ENCODE data around the gene CDCP1.

Gene CDCP1

GRCh38 chr3:45106874-45107273 lies 39.3 kb downstream of the CDCP1 start:
- DNase-seq: no peak

- DNase-seq: peak in 1 of 2 experiments; percentile 7
These were observed 40.1 kb downstream of the CDCP1 start for GRCh38 chr3:45105855-45106671.

GRCh38 chr3:45104715-45105711 lies 41.2 kb downstream of the CDCP1 start:
- DNase-seq: no peak

GRCh38 chr3:45103753-45104714 lies 42.1 kb downstream of the CDCP1 start:
- no peak for DNase-seq

GRCh38 chr3:45103334-45103733 lies 42.8 kb downstream of the CDCP1 start:
- DNase-seq: no peak

GRCh38 chr3:45100981-45101407 lies 45.2 kb downstream of the CDCP1 start:
- no peak for DNase-seq

GRCh38 chr3:45098310-45098709 lies 47.9 kb downstream of the CDCP1 start:
- no peak for DNase-seq

- DNase-seq: no peak
These were observed 48.8 kb downstream of the CDCP1 start for GRCh38 chr3:45097296-45097883.

- DNase-seq: no peak
These were observed 50.2 kb downstream of the CDCP1 start for GRCh38 chr3:45095916-45096526.

GRCh38 chr3:45093176-45093575 lies 53.0 kb downstream of the CDCP1 start:
- no peak for DNase-seq

- DNase-seq: no peak
These were observed 53.8 kb downstream of the CDCP1 start for GRCh38 chr3:45092132-45093031.

GRCh38 chr3:45090855-45091254 lies 55.3 kb downstream of the CDCP1 start:
- no peak for DNase-seq

- no peak for DNase-seq
These were observed 57.4 kb downstream of the CDCP1 start for GRCh38 chr3:45088543-45089358.

GRCh38 chr3:45087155-45087554 lies 59.0 kb downstream of the CDCP1 start:
- no peak for DNase-seq

- no peak for DNase-seq
These were observed 61.1 kb downstream of the CDCP1 start for GRCh38 chr3:45084820-45085816.

GRCh38 chr3:45084361-45084760 lies 61.8 kb downstream of the CDCP1 start:
- DNase-seq: no peak

- no peak for DNase-seq
These were observed 63.2 kb downstream of the CDCP1 start for GRCh38 chr3:45083023-45083422.

- DNase-seq: no peak
These were observed 64.0 kb downstream of the CDCP1 start for GRCh38 chr3:45082142-45082538.

All from Kasumi-1 (cell line).